Tibial nerve (tissue), 3 donors: ENCODE data around the gene CSNK1D.

Experiments
- EP300 ChIP-seq, 2 donors: sonication (generic); formaldehyde crosslinking; IDR thresholded peaks; one replicate each; pipeline ENCODE4 v1.6.1; 2017; ENCODE audit warnings: antibody characterized with exemption in 2 of 2, mild to moderate bottlenecking in 1 of 2
- POLR2A ChIP-seq, 2 donors: fragments of 450-650 bp; IDR thresholded peaks; one replicate each; pipeline ENCODE4 v1.6.1; 2017; ENCODE audit warnings: antibody characterized with exemption in 2 of 2, mild to moderate bottlenecking in 2 of 2, moderate library complexity in 2 of 2

DNA sequence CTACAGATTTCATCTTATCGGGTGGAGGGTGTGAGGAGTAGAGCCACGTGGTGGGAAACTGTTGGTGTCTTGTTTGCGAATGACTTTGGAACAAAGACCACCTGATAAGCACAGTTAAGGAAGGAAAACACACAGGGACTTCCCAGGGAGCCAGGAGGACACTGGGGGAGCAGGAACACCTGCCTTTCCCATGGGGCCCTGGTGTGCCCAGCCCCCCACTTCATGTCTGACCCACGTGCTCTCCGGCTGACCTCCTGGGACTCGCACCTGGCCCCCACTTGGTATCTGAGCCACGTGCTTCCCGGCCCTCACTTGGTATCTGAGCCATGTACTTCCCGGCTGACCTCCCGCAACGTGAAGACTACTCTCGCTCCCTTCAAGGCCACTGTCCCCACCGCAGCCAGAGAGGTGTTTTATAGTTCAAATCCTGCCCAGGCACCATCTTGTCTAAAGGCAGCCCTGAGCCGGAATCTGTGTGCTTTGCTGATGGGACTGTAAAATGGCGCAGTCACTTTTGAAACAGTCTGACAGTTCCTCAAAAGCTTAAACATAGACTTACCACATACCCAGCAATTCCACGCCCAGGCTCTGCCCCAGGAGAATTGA lies 5.4 kb upstream of the CSNK1D start:
- no peak for TF ChIP-seq POLR2A (IDR thresholded peaks at IDR 0.05)
- TF ChIP-seq EP300 (IDR thresholded peaks at IDR 0.05) = no peak
